Activated CD4-positive, alpha-beta memory T cell treated with anti-CD3 and anti-CD28 coated beads, Interleukin-2, amount 10 ng/mL, durations not matched to agents 7 days and 5 days (primary cell): Measurements from ENCODE around the gene SCARF2. TPM values are rescaled to one million over a fixed set of nuclear protein-coding genes. Genes with fewer than 3 reads are reported as not detected.
"Not testable (repeated sequence)": the region's sequence is repeated elsewhere in the genome, so short reads cannot be mapped to it uniquely, and the experiment has no call there.

Experiments
- CTCF ChIA-PET: fragments of 350-600 bp; sonication (Branson Sonifier 250); formaldehyde crosslinking; loops from one replicate; lab custom pipeline; 2021; ENCODE audit warnings: antibody characterized with exemption, inconsistent platforms; lab: Charles Lee
- POLR2A ChIA-PET: fragments of 350-600 bp; sonication (Branson Sonifier 250); formaldehyde crosslinking; loops from one replicate; lab custom pipeline; 2021; ENCODE audit warnings: antibody characterized with exemption; lab: Charles Lee
- DNase-seq: peaks from one replicate; pipeline ENCODE4 v3.0.0-alpha.2; 2020
- H3K27ac Mint-ChIP-seq: one replicate; pipeline ENCODE4 v1.8.0; 2021; ENCODE audit warnings: mild to moderate bottlenecking, mixed read lengths
- H3K27me3 Mint-ChIP-seq: one replicate; pipeline ENCODE4 v1.8.0; 2021; ENCODE audit warnings: mixed read lengths
- H3K36me3 Mint-ChIP-seq: one replicate; pipeline ENCODE4 v1.8.0; 2021; ENCODE audit warnings: low read depth, mixed read lengths
- H3K4me1 Mint-ChIP-seq: one replicate; pipeline ENCODE4 v1.8.0; 2021; ENCODE audit warnings: mixed read lengths
- H3K4me3 Mint-ChIP-seq: one replicate; pipeline ENCODE4 v1.8.0; 2021; ENCODE audit warnings: mild to moderate bottlenecking, mixed read lengths
- H3K9me3 Mint-ChIP-seq: one replicate; pipeline ENCODE4 v1.8.0; 2021; ENCODE audit warnings: mixed read lengths
- total RNA-seq, 2 experiments: library from RNA; stranded (reverse); gene quantifications; one replicate each; pipeline ENCODE4 v1.2.3, GENCODE V29; 2021

The SCARF2 gene
- total RNA-seq, 2 experiments from 2014 or later = 1.1 to 1.2 TPM

- not testable (repeated sequence) for DNase-seq, H3K27ac Mint-ChIP-seq, H3K27me3 Mint-ChIP-seq, H3K4me3 Mint-ChIP-seq, H3K9me3 Mint-ChIP-seq
- peaks cover 40% of the 10 kb centered on the region for H3K4me1 Mint-ChIP-seq
- POLR2A ChIA-PET = interaction anchor here (1.2 kb wide), 1 partner anchor 24 kb away, joined by 3 read pairs; no protein-coding TSS in a partner anchor
- CTCF ChIA-PET = interaction anchor here (0.6 kb wide), 1 partner anchor 9 kb away, joined by 7 read pairs; no protein-coding TSS in a partner anchor
- H3K36me3 Mint-ChIP-seq = peaks cover 39% of the 10 kb centered on the region
Measured at GRCh38 chr22:20470525-20470924, 32.9 kb upstream of the SCARF2 start.

GRCh38 chr22:20469110-20469868 is 31.7 kb upstream of the SCARF2 start:
- H3K9me3 Mint-ChIP-seq = no peaks in the 10 kb centered on the region
- POLR2A ChIA-PET = interaction anchor here (1.0 kb wide), 1 partner anchor 102 kb away, joined by 3 read pairs; no protein-coding TSS in a partner anchor
- DNase-seq = no peak
- H3K27me3 Mint-ChIP-seq = no peaks in the 10 kb centered on the region
- H3K4me3 Mint-ChIP-seq = no peak overlapping the region
- H3K4me1 Mint-ChIP-seq = peaks cover 41% of the 10 kb centered on the region
- CTCF ChIA-PET = interaction anchor here (1.1 kb wide), 1 partner anchor 26 kb away, joined by 3 read pairs; the partner anchor contains the start of gene KLHL22
- H3K27ac Mint-ChIP-seq = peak overlapping the region; percentile 6
- peaks cover 45% of the 10 kb centered on the region for H3K36me3 Mint-ChIP-seq

GRCh38 chr22:20466659-20467379 is 29.2 kb upstream of the SCARF2 start:
- Mint-ChIP-seq H3K9me3 (no peaks in the 10 kb centered on the region), H3K4me1 (peaks cover 56% of the 10 kb centered on the region), H3K36me3 (peaks cover 52% of the 10 kb centered on the region), H3K27me3 (no peaks in the 10 kb centered on the region), H3K27ac (peak overlapping the region; percentile 63), H3K4me3 (no peak overlapping the region)
- ChIA-PET POLR2A (interaction anchor here (0.7 kb wide), 1 partner anchor 11 kb away, joined by 3 read pairs; no protein-coding TSS in a partner anchor), CTCF (no interaction called here)
- DNase-seq = no peak

- no peak overlapping the region for H3K4me3 Mint-ChIP-seq
- H3K4me1 Mint-ChIP-seq = peaks cover 60% of the 10 kb centered on the region
- peak overlapping the region; percentile 99 for H3K27ac Mint-ChIP-seq
- H3K36me3 Mint-ChIP-seq = peaks cover 46% of the 10 kb centered on the region
- CTCF ChIA-PET = no interaction called here
- peak; percentile 20 for DNase-seq
- no peaks in the 10 kb centered on the region for H3K27me3 Mint-ChIP-seq
- H3K9me3 Mint-ChIP-seq = no peaks in the 10 kb centered on the region
- POLR2A ChIA-PET = interaction anchor here (1.6 to 3.5 kb wide), 3 partner anchors 29 to 106 kb away, joined by 6 to 57 read pairs (median 36); partner anchors contain the start of genes KLHL22 and MED15
Measured at GRCh38 chr22:20465759-20466077, 28.1 kb upstream of the SCARF2 start.

- DNase-seq = no peak
- CTCF ChIA-PET = interaction anchor here (1.4 to 3.4 kb wide), 4 partner anchors 10 to 92 kb away, joined by 4 to 23 read pairs (median 15); partner anchors contain the start of gene KLHL22
- no peaks in the 10 kb centered on the region for H3K27me3 Mint-ChIP-seq
- peaks cover 60% of the 10 kb centered on the region for H3K4me1 Mint-ChIP-seq
- H3K4me3 Mint-ChIP-seq = peak overlapping the region; percentile 38
- H3K27ac Mint-ChIP-seq = peak overlapping the region; percentile 99
- peaks cover 42% of the 10 kb centered on the region for H3K36me3 Mint-ChIP-seq
- no peaks in the 10 kb centered on the region for H3K9me3 Mint-ChIP-seq
- POLR2A ChIA-PET = interaction anchor here (0.6 to 3.5 kb wide), 17 partner anchors 8 to 258 kb away, joined by 3 to 57 read pairs (median 5); partner anchors contain the start of genes KLHL22, MED15 and ZNF74
Measured at GRCh38 chr22:20464912-20465758, 27.5 kb upstream of the SCARF2 start.

GRCh38 chr22:20464096-20464614 is 26.5 kb upstream of the SCARF2 start:
- CTCF ChIA-PET = interaction anchor here (0.5 to 3.4 kb wide), 11 partner anchors 9 to 147 kb away, joined by 3 to 23 read pairs (median 5); partner anchors contain the start of genes KLHL22 and MED15

GRCh38 chr22:20463324-20464095 is 25.9 kb upstream of the SCARF2 start:
- peaks cover 39% of the 10 kb centered on the region for H3K36me3 Mint-ChIP-seq
- CTCF ChIA-PET = interaction anchor here (0.5 to 3.4 kb wide), 13 partner anchors 8 to 146 kb away, joined by 3 to 23 read pairs (median 5); partner anchors contain the start of genes KLHL22 and MED15
- H3K4me1 Mint-ChIP-seq = peaks cover 49% of the 10 kb centered on the region
- peak overlapping the region; percentile 38 for H3K4me3 Mint-ChIP-seq
- no peaks in the 10 kb centered on the region for H3K27me3 Mint-ChIP-seq
- peak overlapping the region; percentile 99 for H3K27ac Mint-ChIP-seq
- POLR2A ChIA-PET = interaction anchor here (0.9 to 3.5 kb wide), 22 partner anchors 9 to 519 kb away, joined by 3 to 57 read pairs (median 5); partner anchors contain the start of genes KLHL22, LZTR1, MED15 and TRMT2A
- no peaks in the 10 kb centered on the region for H3K9me3 Mint-ChIP-seq
- peak; percentile 52 for DNase-seq

More at GRCh38 chr22:20464096-20464614, 26.5 kb upstream of the SCARF2 start:
- peaks cover 52% of the 10 kb centered on the region for H3K4me1 Mint-ChIP-seq
- H3K27ac Mint-ChIP-seq = peak overlapping the region; percentile 99
- POLR2A ChIA-PET = interaction anchor here (0.6 to 3.5 kb wide), 26 partner anchors 9 to 518 kb away, joined by 3 to 57 read pairs (median 4); partner anchors contain the start of genes KLHL22, LZTR1, MED15 and TRMT2A
- no peaks in the 10 kb centered on the region for H3K27me3 Mint-ChIP-seq
- peak; percentile 83 for DNase-seq
- H3K9me3 Mint-ChIP-seq = no peaks in the 10 kb centered on the region
- peak overlapping the region; percentile 38 for H3K4me3 Mint-ChIP-seq
- H3K36me3 Mint-ChIP-seq = peaks cover 43% of the 10 kb centered on the region

- no peak overlapping the region for H3K4me3 Mint-ChIP-seq
- no peaks in the 10 kb centered on the region for H3K27me3 Mint-ChIP-seq
- no peak for DNase-seq
- H3K4me1 Mint-ChIP-seq = peaks cover 40% of the 10 kb centered on the region
- ChIA-PET POLR2A (no interaction called here), CTCF (interaction anchor here (1.7 kb wide), 1 partner anchor 42 kb away, joined by 6 read pairs; no protein-coding TSS in a partner anchor)
- no peaks in the 10 kb centered on the region for H3K9me3 Mint-ChIP-seq
- H3K36me3 Mint-ChIP-seq = peaks cover 46% of the 10 kb centered on the region
- H3K27ac Mint-ChIP-seq = no peak overlapping the region
Measured at GRCh38 chr22:20459862-20460261, 22.2 kb upstream of the SCARF2 start.

GRCh38 chr22:20459152-20459542 is 21.5 kb upstream of the SCARF2 start:
- Mint-ChIP-seq H3K27ac (peak overlapping the region; percentile 12), H3K27me3 (no peaks in the 10 kb centered on the region), H3K4me3 (no peak overlapping the region), H3K36me3 (peaks cover 42% of the 10 kb centered on the region), H3K9me3 (no peaks in the 10 kb centered on the region), H3K4me1 (peaks cover 33% of the 10 kb centered on the region)
- CTCF ChIA-PET = no interaction called here
- DNase-seq = no peak
- POLR2A ChIA-PET = no interaction called here

GRCh38 chr22:20458530-20459151 is 21.0 kb upstream of the SCARF2 start:
- CTCF ChIA-PET = no interaction called here
- POLR2A ChIA-PET = no interaction called here
- no peak overlapping the region for H3K4me3 Mint-ChIP-seq

More at GRCh38 chr22:20458530-20459151, 21.0 kb upstream of the SCARF2 start:
- Mint-ChIP-seq H3K4me1 (peaks cover 28% of the 10 kb centered on the region), H3K27me3 (no peaks in the 10 kb centered on the region), H3K9me3 (no peaks in the 10 kb centered on the region), H3K36me3 (peaks cover 37% of the 10 kb centered on the region), H3K27ac (no peak overlapping the region)
- no peak for DNase-seq
